ENCODE results near the gene MPPED2.

DNA sequence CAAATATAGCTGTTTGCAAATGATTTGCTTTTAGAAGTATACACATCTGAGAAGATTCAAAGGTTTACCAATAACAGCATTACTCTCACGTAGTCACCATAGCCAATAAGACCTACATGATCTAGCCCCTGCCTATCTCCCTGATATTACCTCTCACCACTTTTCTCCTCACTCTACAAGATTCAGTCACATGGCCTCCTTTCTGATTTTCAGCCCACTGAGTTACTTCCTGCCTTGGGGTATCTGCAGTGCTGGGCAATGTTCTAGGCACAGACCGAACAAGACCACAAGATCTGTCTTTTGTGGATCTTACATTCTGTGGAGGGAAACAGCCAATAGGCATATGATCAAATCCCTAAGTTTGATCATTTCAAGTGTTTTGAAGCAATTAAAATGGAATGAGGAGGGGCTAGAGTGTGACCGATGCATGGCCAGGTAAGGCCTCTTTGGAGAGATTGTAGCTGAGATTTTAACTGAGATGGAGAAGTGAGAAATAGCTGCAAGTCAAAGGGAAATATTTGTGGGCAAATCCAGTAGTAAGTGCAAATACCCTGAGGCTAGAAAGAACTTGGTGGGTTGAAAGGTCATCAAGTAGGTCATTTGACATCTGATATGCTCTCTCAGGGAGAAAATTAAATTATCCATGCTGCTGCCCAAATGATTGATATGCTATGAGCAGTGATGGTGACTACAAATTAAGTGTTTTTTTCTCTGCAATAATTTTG, 220.2 kb downstream of the MPPED2 start:
- TF ChIP-seq YY1 (IDR thresholded peaks at IDR 0.05; ENCODE audit: insufficient read depth, insufficient read length), result no peak
- no peak for TF ChIP-seq SUZ12 (IDR thresholded peaks at IDR 0.05; ENCODE audit: extremely low read depth, insufficient read depth, insufficient read length)
- TF ChIP-seq ZNF274 (IDR thresholded peaks at IDR 0.05; ENCODE audit: low read depth, low read length), result no peak
